Kidney capillary endothelial cell (primary cell): ENCODE data around the gene RIF1.
"Not testable (repeated sequence)": the region's sequence is repeated elsewhere in the genome, so short reads cannot be mapped to it uniquely, and the experiment has no call there.

Source experiments
- DNase-seq: peaks from one replicate; pipeline ENCODE4 v3.0.0-alpha.2; 2018; ENCODE audit warnings: low spot score

Gene RIF1

GRCh38 chr2:151409601-151410484, at the start of gene RIF1:
Gene RIF1 (plus strand): TSS chr2:151409902. CDS start chr2:151410424, 522 bp downstream.
- DNase-seq: peak; percentile 89

- DNase-seq: no peak
Measured at GRCh38 chr2:151361674-151362370, 47.9 kb upstream of the RIF1 start.

GRCh38 chr2:151363709-151364108, 46.0 kb upstream of the RIF1 start:
- DNase-seq: no peak

GRCh38 chr2:151367571-151367970, 42.1 kb upstream of the RIF1 start:
- no peak for DNase-seq

- DNase-seq: peak; percentile 70
Measured at GRCh38 chr2:151374436-151374835, 35.3 kb upstream of the RIF1 start.

- no peak for DNase-seq
Measured at GRCh38 chr2:151379169-151379568, 30.5 kb upstream of the RIF1 start.

GRCh38 chr2:151380580-151381235, 29.0 kb upstream of the RIF1 start:
- DNase-seq: no peak

- no peak for DNase-seq
Measured at GRCh38 chr2:151381266-151381665, 28.4 kb upstream of the RIF1 start.

GRCh38 chr2:151388011-151388410, 21.7 kb upstream of the RIF1 start:
- no peak for DNase-seq

- DNase-seq: no peak
Measured at GRCh38 chr2:151391436-151391835, 18.3 kb upstream of the RIF1 start.

- DNase-seq: no peak
Measured at GRCh38 chr2:151394509-151394908, 15.2 kb upstream of the RIF1 start.

- DNase-seq: no peak
Measured at GRCh38 chr2:151395509-151396374, 14.0 kb upstream of the RIF1 start.

GRCh38 chr2:151399981-151400380, 9.7 kb upstream of the RIF1 start:
- no peak for DNase-seq

- no peak for DNase-seq
Measured at GRCh38 chr2:151401149-151401548, 8.6 kb upstream of the RIF1 start.

- no peak for DNase-seq
Measured at GRCh38 chr2:151403914-151404313, 5.8 kb upstream of the RIF1 start.

- no peak for DNase-seq
Measured at GRCh38 chr2:151405376-151405775, 4.3 kb upstream of the RIF1 start.

- no peak for DNase-seq
Measured at GRCh38 chr2:151407281-151407680, 2.4 kb upstream of the RIF1 start.

- no peak for DNase-seq
Measured at GRCh38 chr2:151408788-151409600, 708 bp upstream of the RIF1 start.

GRCh38 chr2:151410485-151410834, 758 bp downstream of the RIF1 start:
- peak; percentile 7 for DNase-seq

- DNase-seq: no peak
Measured at GRCh38 chr2:151417650-151418049, 7.9 kb downstream of the RIF1 start.

GRCh38 chr2:151421681-151422080, 12.0 kb downstream of the RIF1 start:
- DNase-seq: not testable (repeated sequence)
